H1 (cell line): ENCODE measurements around the gene LMTK2. TPM values are rescaled to one million over a fixed set of nuclear protein-coding genes. Genes with fewer than 3 reads are reported as not detected.

Experiments used
- CTCF ChIA-PET: fragments of 300-600 bp; sonication (Branson Sonifier 250); formaldehyde crosslinking; loops from one replicate; lab custom pipeline; 2021; ENCODE audit not compliant: partially characterized antibody; lab: Charles Lee
- POLR2A ChIA-PET: fragments of 300-600 bp; sonication (Branson Sonifier 250); formaldehyde crosslinking; loops from one replicate; lab custom pipeline; 2021; ENCODE audit warnings: inconsistent platforms; ENCODE audit not compliant: partially characterized antibody; lab: Charles Lee
- DNase-seq, 2 experiments: peaks; one replicate each; pipeline versions ENCODE4 v3.0.0 to v3.0.0-alpha.2; 2010 to 2022; ENCODE audit warnings: low spot score in 2 of 2, low read depth in 1 of 2, mixed read lengths in 1 of 2
- FAIRE-seq: peaks from 2 replicates; lab custom pipeline; 2011; peaks lifted over from hg19 to GRCh38; lab: Jason Lieb, UNC
- H2AFZ ChIP-seq: 2 replicates; pipeline ENCODE4 v1.8.1; 2012; ENCODE audit warnings: low read length, inconsistent platforms
- H2AK5ac ChIP-seq: 2 replicates; pipeline ENCODE4 v1.6.1; 2013; ENCODE audit warnings: low read depth, low read length
- H2BK120ac ChIP-seq: replicated peaks from 2 replicates; pipeline ENCODE3; 2013; ENCODE audit warnings: low read depth, low read length, inconsistent platforms
- H2BK12ac ChIP-seq: 2 replicates; pipeline ENCODE4 v1.6.1; 2013; ENCODE audit warnings: low read depth, low read length
- H2BK15ac ChIP-seq: 2 replicates; pipeline ENCODE4 v1.6.1; 2013; ENCODE audit warnings: low read length
- H2BK20ac ChIP-seq: 2 replicates; pipeline ENCODE4 v1.6.1; 2013; ENCODE audit warnings: low read length
- H2BK5ac ChIP-seq: 2 replicates; pipeline ENCODE4 v1.6.1; 2013; ENCODE audit warnings: low read depth, low read length
- H3K14ac ChIP-seq: 2 replicates; pipeline ENCODE4 v1.6.1; 2013; ENCODE audit warnings: inconsistent platforms; ENCODE audit not compliant: insufficient read length
- H3K18ac ChIP-seq: 2 replicates; pipeline ENCODE4 v1.6.1; 2013; ENCODE audit warnings: low read length; ENCODE audit errors: extremely low read depth
- H3K23ac ChIP-seq: 2 replicates; pipeline ENCODE4 v1.6.1; 2013; ENCODE audit warnings: inconsistent platforms; ENCODE audit not compliant: insufficient read length
- H3K23me2 ChIP-seq: 2 replicates; pipeline ENCODE4 v1.6.1; 2013; ENCODE audit warnings: low read depth, low read length
- H3K27ac ChIP-seq: 2 replicates; pipeline ENCODE4 v1.6.1; 2011; ENCODE audit warnings: low read depth, low read length, inconsistent platforms
- H3K27me3 ChIP-seq, 4 experiments: replicated peaks in 1 of 4; 1 replicate in 1 of 4; 2 replicates in 3 of 4; pipeline versions ENCODE4 v1.6.1 to v1.8.1; 2011 to 2013; ENCODE audit warnings: low read length in 3 of 4, mild to moderate bottlenecking in 3 of 4, inconsistent platforms in 2 of 4, mixed read lengths in 2 of 4, moderate library complexity in 1 of 4; ENCODE audit not compliant: control insufficient read depth in 3 of 4, insufficient read depth in 3 of 4; ENCODE audit errors: extremely low read depth in 1 of 4
- H3K36me3 ChIP-seq, 4 experiments: 2 replicates each; pipeline versions ENCODE4 v1.6.1 to v1.8.1; 2011 to 2013; ENCODE audit warnings: mild to moderate bottlenecking in 4 of 4, low read length in 3 of 4, moderate library complexity in 2 of 4, control low read depth in 1 of 4, inconsistent platforms in 1 of 4; ENCODE audit not compliant: insufficient read depth in 4 of 4, control insufficient read depth in 2 of 4
- H3K4ac ChIP-seq: replicated peaks from 2 replicates; pipeline ENCODE3; 2013; ENCODE audit warnings: low read length, low read depth, mixed read lengths, inconsistent platforms; ENCODE audit not compliant: insufficient read length
- H3K4me1 ChIP-seq, 4 experiments: replicated peaks in 1 of 4; 1 replicate in 1 of 4; 2 replicates in 3 of 4; pipeline versions ENCODE4 v1.6.1 to v1.8.1; 2011 to 2013; ENCODE audit warnings: low read length in 3 of 4, inconsistent platforms in 2 of 4, mixed read lengths in 1 of 4; ENCODE audit not compliant: insufficient read depth in 4 of 4, control insufficient read depth in 3 of 4
- H3K4me2 ChIP-seq, 2 experiments: 2 replicates each; pipeline versions ENCODE4 v1.6.1 to v1.8.1; 2011 to 2013; ENCODE audit warnings: low read depth in 2 of 2, low read length in 2 of 2, control low read depth in 1 of 2, inconsistent platforms in 1 of 2, mild to moderate bottlenecking in 1 of 2; ENCODE audit not compliant: insufficient read depth in 1 of 2
- H3K4me3 ChIP-seq, 4 experiments: fragments of 200-600, 300-600 bp in 1 of 4; sonication (generic), shearing (Covaris generic), sonication (Bioruptor Twin) in 1 of 4; 2 replicates each; pipeline versions ENCODE4 v1.5.1 to v1.8.1; 2011 to 2016; ENCODE audit warnings: low read length in 4 of 4, low read depth in 3 of 4, control low read depth in 2 of 4, inconsistent platforms in 2 of 4, mild to moderate bottlenecking in 2 of 4, mixed read lengths in 1 of 4, moderate library complexity in 1 of 4; ENCODE audit not compliant: insufficient read depth in 2 of 4; ENCODE audit errors: extremely low read depth in 1 of 4
- H3K56ac ChIP-seq: replicated peaks from 2 replicates; pipeline ENCODE3; 2013; ENCODE audit warnings: low read depth, mild to moderate bottlenecking, mixed read lengths, low read length, inconsistent platforms; ENCODE audit not compliant: insufficient read length
- H3K79me1 ChIP-seq: 2 replicates; pipeline ENCODE4 v1.6.1; 2013; ENCODE audit warnings: low read depth, low read length, control low read depth
- H3K79me2 ChIP-seq, 2 experiments: 2 replicates each; pipeline versions ENCODE4 v1.6.1 to v1.8.1; 2012 to 2013; ENCODE audit warnings: low read length in 2 of 2, mild to moderate bottlenecking in 2 of 2, inconsistent platforms in 1 of 2; ENCODE audit not compliant: insufficient read depth in 2 of 2, control insufficient read depth in 1 of 2
- H3K9ac ChIP-seq, 4 experiments: replicated peaks in 1 of 4; 1 replicate in 1 of 4; 2 replicates in 3 of 4; pipeline versions ENCODE4 v1.6.1 to v1.8.1; 2011 to 2013; ENCODE audit warnings: low read depth in 3 of 4, low read length in 3 of 4, control low read depth in 2 of 4, mild to moderate bottlenecking in 2 of 4, moderate library complexity in 2 of 4, inconsistent platforms in 1 of 4; ENCODE audit errors: extremely low read depth in 1 of 4
- H3K9me3 ChIP-seq, 2 experiments: 2 replicates each; pipeline versions ENCODE4 v1.6.1 to v1.8.1; 2012 to 2013; ENCODE audit warnings: mild to moderate bottlenecking in 2 of 2, moderate library complexity in 2 of 2, control low read depth in 1 of 2, inconsistent platforms in 1 of 2, low read depth in 1 of 2, low read length in 1 of 2, mixed read lengths in 1 of 2; ENCODE audit not compliant: insufficient read depth in 2 of 2
- H4K20me1 ChIP-seq, 2 experiments: replicated peaks in 1 of 2; 2 replicates each; pipeline versions ENCODE3 to v1.8.1; 2011 to 2013; ENCODE audit warnings: inconsistent platforms in 2 of 2, low read length in 2 of 2, mild to moderate bottlenecking in 1 of 2; ENCODE audit not compliant: insufficient read depth in 2 of 2, control insufficient read depth in 1 of 2
- H4K5ac ChIP-seq: 2 replicates; pipeline ENCODE4 v1.6.1; 2013; ENCODE audit warnings: low read length, low read depth, mixed read lengths, inconsistent platforms; ENCODE audit not compliant: insufficient read length
- H4K8ac ChIP-seq: 2 replicates; pipeline ENCODE4 v1.8.0; 2013; ENCODE audit warnings: mild to moderate bottlenecking, moderate library complexity, low read length, inconsistent platforms; ENCODE audit not compliant: insufficient read depth; ENCODE audit errors: extremely low read depth
- H4K91ac ChIP-seq: replicated peaks from 2 replicates; pipeline ENCODE3; 2013; ENCODE audit warnings: low read length, mixed read lengths, inconsistent platforms; ENCODE audit not compliant: insufficient read length
- BRCA1 ChIP-seq: IDR thresholded peaks from 2 replicates; pipeline ENCODE4 v1.6.1; 2012; ENCODE audit warnings: low read depth, low read length, improper control_type of control experiment
- SP1 ChIP-seq: IDR thresholded peaks from 2 replicates; pipeline ENCODE4 v1.6.1; 2011; ENCODE audit warnings: low read depth, low read length
- TAF1 ChIP-seq: IDR thresholded peaks from 2 replicates; pipeline ENCODE4 v1.6.1; 2011; ENCODE audit warnings: mild to moderate bottlenecking, low read depth, low read length
- TCF12 ChIP-seq: IDR thresholded peaks from 2 replicates; pipeline ENCODE4 v1.6.1; 2011; ENCODE audit warnings: low read depth, mild to moderate bottlenecking, low read length
- WGBS, 2 experiments: shearing (Covaris generic) in 1 of 2; methylation state at CpG; one replicate each; pipeline versions ENCODE4 v1.1.6 to v1.1.7; 2013 to 2015; ENCODE audit warnings: low lambda C conversion rate in 2 of 2, mixed read lengths in 2 of 2, inconsistent platforms in 1 of 2, low coverage in 1 of 2, missing lambda C conversion rate in 1 of 2; ENCODE audit not compliant: insufficient replicate concordance in 2 of 2, insufficient coverage in 1 of 2, insufficient read length in 1 of 2; ENCODE audit errors: extremely low coverage in 1 of 2, missing lambda C conversion rate in 1 of 2; 5-methylcytosine and 5-hydroxymethylcytosine counted together
- polyA plus RNA-seq, 7 experiments: library from polyadenylated mRNA; depleted of rRNA in 3 of 7; stranded (reverse) in 5 of 7; unstranded in 2 of 7; fragments of >200 nt in 5 of 7; fragments of 200-250 nt in 2 of 7; gene quantifications; 1 replicate in 5 of 7; 2 replicates in 1 of 7; 4 replicates in 1 of 7; pipeline versions ENCODE4 v1.2.1 to v1.2.3, GENCODE V29; 2011 to 2013; ENCODE audit warnings: missing spikeins in 2 of 7, mixed read lengths in 2 of 7
- total RNA-seq: library from RNA; stranded (reverse); fragmentation: NEBNext Ultra II Directional; extraction: Animal tissue kit (Norgen Biotek cat#: 25700); gene quantifications from 2 replicates; pipeline ENCODE4 v1.2.1, GENCODE V29; 2021

The LMTK2 gene
- total and polyA plus RNA-seq, 2 of the 8 experiments (the other 6 are each of a cell fraction or from before 2014, with no cell fraction given): 9.7 to 30.7 TPM

DNA sequence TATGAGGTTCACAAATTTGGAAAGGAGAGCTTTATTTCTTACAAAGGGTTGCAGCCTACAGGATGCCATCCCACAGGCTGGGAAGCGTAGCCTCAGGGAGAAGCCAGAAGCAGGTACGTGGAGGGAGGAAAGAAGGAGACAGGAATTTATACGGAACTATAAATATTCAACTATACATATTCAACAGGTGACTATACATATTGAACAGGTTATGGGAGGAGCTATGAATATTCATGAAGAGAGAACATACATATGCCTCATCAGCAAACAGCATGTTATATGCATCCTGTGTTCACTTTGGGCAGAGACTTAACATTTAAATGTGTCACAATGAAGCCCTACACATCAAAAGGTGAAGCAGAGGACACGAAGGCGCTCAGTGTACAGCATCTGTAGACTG lies 40.5 kb upstream of the LMTK2 start:
- Histone ChIP-seq H3K14ac (no peak overlapping the region), H3K4me1 (no peaks in the 10 kb centered on the region), H3K79me1 (no peaks in the 10 kb centered on the region), H3K18ac (no peak overlapping the region), H3K27ac (no peak overlapping the region), H4K91ac (no peak overlapping the region), H2BK120ac (no peak overlapping the region), H3K27me3 (no peaks in the 10 kb centered on the region), H4K20me1 (no peaks in the 10 kb centered on the region), H3K56ac (no peak overlapping the region), H2BK5ac (no peak overlapping the region), H3K4me2 (no peak overlapping the region), H2BK20ac (no peak overlapping the region), H3K36me3 (no peaks in the 10 kb centered on the region), H2AFZ (no peak overlapping the region), H3K79me2 (no peaks in the 10 kb centered on the region), H4K8ac (no peak overlapping the region), H2AK5ac (no peak overlapping the region), H3K4ac (no peak overlapping the region), H3K23me2 (no peaks in the 10 kb centered on the region), H3K9me3 (peaks cover 3 to 11% of the 10 kb centered on the region in 2 experiments; a peak in 2 of 4 replicates), H3K23ac (no peak overlapping the region), H2BK15ac (no peak overlapping the region), H4K5ac (no peak overlapping the region), H3K9ac (no peak overlapping the region), H2BK12ac (no peak overlapping the region), H3K4me3 (no peak overlapping the region)
- FAIRE-seq (no peak), DNase-seq (no peak)
- ChIA-PET POLR2A (no interaction called here), CTCF (interaction anchor here (0.9 to 1.0 kb wide), 5 partner anchors 10 to 379 kb away, joined by 3 read pairs; no protein-coding TSS in a partner anchor)
- TF ChIP-seq BRCA1: no peak
- no peak for TF ChIP-seq TCF12
- TF ChIP-seq TAF1: no peak
- no peak for TF ChIP-seq SP1
- 79% methylated on average over 5 of the region's 5 CpGs; no CpG with 5 or more reads in 1 of the 2 experiments for WGBS, 2 experiments
